ENCODE data around the gene UBAC1.

Gene UBAC1

DNA sequence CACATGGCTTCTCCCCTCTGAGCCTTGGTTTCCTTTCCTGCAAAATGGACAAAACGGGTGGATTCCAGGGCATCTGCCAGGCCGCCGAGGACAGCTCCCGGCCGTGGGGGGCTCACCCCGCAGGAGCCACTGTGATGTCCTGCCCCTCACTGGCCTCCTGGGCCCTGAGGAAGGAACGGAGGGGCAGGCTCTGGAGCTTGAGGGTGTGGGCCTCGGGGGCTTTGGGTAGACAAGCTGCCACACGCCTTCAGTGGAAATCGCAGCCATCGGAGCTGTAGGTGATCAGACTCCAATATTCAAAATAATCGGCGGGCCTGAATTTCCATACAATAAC lies 32.2 kb upstream of the UBAC1 start:
- DNase-seq, result no peak

DNA sequence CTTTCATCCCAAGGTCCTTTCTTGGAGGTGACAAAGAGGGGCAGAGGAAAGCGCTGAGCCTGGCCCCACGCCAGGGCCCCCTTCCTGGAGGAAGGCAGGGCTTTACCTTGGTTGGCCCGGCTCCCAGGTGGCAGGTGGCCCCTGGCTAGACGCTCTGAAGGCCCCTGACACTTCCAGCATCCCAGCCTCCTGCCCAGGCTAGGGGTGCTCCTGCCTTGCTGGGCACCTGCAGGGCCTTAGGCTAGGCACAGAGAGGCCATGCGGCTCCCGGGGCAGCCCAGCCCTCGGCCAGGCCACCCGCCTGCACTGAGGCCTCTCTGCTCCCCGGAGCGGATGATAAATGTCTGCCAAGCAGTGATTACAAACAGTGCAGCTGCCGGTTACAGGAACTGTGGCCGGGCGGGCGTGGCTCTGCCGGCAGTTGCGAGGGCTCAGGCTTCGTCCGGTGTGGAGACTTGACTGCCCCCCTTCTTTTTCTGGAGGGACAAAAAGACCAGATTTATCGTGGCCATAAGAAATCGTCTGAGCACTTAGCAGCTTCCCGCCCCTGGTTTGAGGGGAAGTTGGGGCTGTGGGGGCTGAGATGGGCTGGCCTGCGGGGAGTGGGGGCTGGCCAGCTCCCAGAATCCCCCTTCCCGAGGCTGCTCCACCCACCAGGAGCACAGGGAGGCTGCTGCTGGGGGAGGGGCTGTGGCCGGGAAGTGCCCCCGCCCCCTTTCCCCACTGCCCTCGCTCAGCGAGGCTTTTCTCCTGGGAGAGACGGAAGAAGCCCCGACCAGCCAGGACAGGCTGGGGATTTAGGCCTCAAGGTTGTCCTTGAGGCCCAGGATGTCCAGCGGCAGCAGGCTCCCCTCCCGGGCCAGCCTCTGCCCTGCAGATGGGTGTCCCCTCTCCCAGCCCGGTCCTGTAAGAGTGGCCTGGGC lies 31.6 kb upstream of the UBAC1 start:
- peak; percentile 21 for DNase-seq

DNA sequence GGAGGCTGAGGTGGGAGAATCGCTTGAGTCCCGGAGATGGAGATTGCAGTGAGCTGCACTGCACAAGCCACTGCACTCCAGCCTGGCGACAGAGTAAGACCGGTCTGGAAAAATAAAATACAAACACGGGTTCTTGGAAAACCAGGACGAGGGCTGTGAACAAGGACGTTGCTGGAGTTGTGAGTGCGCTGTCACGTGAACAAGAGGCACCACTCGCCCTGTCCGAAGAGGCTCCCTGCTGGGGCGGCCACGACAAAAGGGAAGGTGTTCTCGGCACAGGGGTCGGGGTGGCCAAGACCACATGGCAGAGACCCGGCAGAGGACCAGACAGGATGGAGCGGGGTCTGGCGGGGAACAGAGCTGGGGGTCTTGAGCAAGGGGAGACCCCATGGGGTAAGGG lies 30.6 kb upstream of the UBAC1 start:
- DNase-seq, result no peak

DNA sequence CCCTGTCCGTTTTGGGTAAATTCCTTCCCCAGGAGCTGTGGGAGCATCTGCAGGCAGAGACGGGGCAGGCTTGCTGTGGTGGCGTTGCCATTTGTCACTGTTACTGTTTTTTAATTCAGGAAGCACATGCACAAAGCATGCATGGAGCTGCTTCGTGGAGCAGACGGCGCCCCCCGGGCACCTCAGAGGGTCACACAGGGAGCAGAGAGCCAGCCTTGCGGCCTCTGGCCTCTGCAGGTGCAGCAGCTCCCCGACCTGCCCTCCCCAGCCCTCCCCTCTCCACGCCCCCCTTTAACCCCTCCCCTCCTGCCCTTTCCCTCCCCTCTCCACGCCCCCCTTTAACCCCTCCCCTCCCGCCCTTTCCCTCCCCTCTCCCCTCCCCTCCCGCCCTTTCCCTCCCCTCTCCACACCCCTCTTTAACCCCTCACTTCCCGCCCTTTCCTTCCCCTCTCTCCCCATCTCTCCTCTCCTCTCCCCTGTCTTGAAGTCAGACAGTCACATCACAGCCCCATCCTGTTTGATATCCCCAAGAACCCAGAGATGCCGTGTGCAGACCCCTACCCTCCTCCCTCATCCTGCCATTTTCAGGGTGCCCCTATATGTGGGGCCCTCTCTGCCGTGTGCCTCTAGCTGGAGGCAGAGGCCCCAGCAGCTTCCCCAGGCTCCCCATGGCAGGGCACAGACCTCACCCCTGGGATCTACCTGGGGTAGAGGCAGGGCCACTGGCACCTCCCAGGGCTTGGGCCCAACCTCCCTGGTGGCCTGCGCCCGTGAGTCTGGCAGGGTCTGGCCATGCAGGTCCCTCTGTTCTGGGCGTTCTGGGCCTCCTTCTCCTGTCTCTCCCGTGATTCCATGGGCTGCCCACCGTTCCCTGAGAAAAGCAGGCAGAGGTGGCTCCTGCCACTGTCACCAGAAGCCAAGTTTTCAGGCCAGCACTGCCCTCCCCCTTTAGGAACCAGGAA lies 29.6 kb upstream of the UBAC1 start:
- peak; percentile 23 for DNase-seq

DNA sequence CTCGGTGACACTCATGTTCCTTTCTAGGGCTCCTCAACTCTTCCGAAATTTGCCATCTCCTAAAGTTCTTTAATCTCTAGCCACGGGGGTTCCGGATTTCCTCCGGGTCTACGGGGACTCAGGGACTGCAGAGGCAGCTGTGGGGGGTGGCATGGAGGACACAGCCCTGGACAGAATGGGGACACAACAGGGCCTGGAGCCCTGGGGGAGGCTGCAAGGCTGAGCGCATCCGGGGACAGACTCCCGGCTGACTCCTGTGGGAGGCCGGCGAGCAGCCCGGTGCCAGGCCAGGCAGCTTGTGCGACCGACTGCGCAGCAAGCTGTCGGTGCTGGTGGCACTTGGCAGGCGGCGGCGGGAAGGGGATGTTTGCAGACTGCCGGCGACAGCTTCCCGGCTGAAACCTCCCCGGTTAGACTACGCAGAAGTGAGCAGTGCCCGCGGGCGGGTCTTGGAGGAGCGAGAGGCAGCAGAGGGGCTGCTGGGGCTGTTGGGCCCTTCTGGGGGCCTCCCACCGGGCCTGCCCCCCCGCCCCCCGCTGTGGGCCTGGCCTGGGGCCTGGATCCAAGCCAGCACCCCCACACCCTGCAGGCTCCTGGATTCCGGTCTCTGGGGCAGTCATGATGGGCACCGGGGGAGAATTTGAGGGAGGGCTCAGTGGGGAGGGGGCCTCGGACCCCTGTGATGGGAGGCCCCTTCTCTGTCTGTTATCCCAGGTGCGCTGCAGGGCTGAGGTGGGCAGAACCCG lies 28.7 kb upstream of the UBAC1 start:
- DNase-seq, result peak; percentile 13

DNA sequence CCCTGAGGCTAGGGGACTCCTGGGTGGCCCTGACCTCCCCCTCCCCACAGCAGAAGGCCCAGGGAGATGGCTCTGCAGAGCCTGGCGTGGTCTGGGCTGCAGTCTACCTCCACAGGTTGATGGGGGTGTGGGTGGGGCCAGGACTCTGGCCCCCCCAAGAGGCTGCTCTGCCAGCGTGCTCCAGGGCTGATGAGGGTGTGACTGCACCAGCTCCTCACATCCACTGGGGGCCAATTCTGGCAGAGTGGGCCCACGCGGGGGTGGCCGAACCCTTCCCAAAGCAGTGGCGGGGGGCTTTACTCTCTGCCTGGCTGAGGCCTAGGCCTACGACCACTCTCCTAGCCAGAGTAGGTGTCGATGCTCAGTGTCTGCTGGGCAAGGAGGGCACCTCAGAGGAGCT lies 28.0 kb upstream of the UBAC1 start:
- DNase-seq, result no peak

DNA sequence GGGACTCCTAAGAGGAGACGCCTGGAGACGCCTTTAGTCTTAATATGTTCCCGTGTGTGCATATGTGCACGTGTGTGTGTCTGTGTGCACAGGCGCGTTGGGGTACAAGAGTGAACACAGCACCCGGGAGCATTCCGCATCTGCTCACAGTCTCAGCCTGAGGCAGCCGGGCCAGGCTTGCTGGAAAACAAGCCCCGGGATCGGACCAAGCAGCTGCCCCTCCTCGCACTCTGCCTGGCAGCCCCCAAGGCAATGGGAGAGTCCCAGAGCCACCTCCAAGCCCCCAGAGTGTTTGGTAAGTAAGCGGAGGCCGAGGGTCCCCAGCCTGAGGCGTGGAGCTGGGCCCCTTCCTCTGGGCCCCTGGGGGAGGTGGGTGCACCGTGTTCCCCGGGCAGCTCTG lies 27.3 kb upstream of the UBAC1 start:
- no peak for DNase-seq

DNA sequence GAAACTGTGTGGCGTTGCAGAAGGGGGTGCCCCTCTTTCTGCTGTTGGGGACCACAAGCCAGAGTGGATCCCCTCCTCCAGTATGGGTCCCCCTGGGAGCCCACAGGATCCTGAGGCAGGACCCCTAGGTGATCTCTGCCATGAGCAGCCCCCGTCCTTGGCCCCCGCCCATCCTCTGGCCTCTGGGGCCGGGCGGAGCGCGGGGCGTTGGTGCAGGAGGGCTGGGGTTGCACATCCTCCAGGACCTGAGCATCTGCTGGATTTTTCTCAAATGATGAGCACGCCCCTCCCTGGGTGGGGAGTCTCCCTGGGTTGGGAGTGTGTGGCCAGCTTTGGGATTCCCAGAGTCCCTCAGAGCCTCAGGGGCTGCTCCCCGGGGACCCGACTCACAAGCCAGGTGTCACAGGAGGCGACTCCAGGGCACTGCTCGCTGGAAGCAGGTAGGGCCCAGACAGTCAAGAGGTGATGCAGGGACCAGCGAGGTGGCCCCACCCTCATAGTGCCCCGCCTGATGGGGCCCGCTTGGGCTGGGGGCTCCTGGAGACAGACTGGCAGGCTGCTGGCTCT lies 26.7 kb upstream of the UBAC1 start:
- DNase-seq, result no peak

DNA sequence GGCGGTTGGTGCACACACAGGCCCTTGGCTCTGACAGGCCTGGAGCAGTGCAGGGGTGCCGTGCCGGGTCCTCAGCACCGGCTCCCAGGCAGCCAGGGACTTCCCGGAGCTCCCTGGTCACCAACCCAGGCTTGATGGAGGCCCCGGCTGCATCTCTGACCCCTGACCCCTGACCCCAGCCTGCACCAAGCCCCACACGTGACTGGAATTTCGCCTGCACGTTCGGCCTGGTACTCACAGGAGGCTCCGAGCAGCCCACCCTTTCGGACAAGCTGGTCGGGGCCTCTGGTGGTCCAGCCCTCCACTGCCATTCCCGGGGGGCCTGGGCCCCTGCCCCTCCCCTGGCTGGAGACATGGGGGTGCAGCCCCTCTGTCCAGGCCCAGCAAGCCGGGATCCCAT lies 25.4 kb upstream of the UBAC1 start:
- no peak for DNase-seq

DNA sequence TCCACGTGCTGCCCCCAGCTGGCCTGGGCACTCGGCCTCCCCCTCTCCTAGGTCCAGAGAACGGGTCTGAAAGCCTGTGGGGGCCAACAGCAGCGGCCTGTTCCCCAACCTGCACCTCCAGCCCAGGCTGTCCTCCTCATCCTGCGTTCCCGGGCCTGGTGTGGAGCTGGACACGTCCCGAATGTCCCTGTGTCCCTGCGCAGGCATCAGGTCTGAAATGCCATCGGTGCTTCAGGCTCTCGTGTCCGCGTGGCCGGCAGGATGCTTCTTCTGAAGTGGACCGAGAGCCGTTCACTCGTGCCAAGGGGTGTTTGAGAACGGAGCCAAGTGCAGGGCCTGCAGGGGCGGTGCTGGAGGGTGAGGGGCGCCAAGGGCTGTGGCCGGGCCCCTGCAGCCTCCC lies 24.7 kb upstream of the UBAC1 start:
- no peak for DNase-seq

DNA sequence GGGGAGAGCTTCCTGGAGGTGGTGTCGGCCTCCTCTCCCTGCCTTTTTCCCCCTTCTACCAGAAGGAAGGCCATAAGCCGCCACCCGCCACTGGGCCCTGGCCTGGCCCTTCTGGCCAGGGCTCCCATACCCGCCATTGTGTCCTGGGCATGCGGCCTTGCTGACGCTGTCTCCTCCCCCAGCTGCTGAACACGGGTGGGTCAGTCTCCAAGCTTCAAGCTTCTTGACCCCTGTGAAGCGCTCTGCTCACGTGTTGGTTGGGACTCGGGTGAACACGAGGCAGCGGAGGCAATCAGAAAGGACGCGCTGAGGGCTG lies 24.2 kb upstream of the UBAC1 start:
- DNase-seq, result no peak

DNA sequence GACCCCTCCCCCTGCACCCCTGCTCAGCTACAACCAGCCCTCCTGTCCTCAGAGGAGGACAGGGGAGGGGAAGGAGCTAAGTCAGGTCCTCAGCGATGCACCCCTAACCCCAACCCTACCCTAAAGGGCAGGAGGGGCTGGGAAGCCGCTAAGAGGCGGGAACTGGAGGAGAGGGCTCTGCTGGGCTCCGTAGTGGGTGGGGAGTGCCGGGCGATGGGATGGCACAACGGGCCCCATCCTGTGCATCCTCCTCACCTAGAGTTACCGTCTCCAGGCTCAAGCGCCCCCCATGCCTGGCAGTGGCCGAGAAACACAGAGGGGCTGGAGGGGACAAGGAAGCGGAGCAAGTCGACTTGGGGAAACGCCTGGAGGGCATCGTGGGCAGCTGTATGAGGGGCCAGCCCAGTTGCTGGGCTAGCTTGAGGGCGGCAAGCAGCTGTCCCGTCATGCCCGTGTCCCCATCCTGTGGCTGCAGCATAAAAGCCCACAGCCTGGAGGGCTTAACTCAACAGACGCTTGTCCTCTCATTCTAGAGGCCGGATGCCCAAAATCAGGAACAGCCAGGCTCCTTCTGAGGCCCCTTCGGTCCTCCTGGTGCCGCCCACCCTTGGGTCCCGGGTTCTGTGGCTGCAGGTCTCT lies 23.0 kb upstream of the UBAC1 start:
- no peak for DNase-seq

DNA sequence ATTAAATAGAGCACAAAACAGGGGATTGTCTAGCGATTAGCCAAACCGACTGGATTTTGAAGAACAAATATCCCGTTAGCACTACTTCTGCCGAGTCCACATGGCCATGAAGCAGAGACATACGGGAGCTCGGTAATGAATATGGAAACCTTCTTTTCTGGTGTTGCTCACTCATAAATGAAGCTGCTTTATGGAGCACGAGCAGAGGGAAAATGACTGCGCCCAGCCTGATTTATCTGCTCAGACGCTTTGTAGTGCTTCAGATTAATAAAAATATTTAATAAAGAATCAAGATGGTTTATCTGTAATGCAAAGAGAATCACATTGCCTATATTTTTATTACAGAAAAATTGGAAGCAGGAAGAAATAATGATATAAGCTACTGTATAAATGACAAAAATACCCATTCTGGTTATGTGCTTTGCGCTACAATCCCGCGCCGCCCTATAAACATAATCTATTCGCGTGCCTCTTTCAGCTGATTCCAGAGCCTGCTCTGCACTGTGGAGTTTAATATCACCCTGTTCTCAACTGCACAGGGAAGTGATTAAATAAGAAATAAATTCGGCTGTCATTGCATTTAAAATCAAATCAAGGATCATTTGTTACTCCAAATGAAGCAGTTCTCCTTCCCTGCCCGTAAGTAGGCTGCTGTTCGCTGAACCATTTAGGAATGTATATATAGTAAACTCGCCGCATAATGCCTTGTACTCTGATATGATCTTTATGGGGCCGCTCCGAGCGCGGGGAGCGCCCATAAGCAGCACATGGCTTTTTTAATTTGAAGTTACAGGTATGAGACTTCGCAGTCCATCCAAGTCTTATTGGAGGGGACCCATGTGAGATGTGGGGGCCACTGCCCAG lies 22.3 kb upstream of the UBAC1 start:
- DNase-seq, result no peak

DNA sequence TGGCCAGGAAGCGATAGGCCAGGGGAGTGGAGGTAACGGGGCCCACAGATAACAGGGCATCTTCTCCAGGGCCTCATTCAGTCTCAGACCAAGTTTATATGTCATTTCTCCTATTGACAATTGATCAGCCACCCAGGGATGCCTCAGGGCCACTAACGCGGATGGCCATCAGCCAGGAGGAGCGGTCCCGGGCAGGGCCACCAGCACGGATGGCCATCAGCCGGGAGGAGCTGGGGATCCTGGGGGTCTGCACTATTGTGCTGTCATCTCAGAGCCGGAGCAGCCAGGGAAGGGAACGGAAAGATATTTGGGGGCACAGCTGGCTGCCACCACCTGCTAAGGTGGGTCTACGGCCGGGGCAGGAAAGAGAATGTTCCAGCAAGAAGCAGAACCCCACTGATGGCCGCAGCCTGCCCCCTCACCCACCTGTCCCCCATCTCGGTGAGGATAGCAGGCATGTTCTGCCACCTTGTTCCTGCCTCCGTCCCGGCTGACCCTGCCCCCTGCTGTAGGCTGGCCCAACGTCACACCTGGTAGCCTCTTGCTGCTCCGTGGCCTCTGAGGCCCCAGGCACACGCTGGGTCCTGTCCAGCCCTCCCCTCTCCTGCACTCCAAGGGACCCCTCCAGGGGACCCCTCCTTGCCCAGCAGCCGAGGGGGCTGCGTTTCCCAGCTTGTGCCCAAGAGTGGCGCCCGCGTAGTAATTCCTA lies 21.5 kb upstream of the UBAC1 start:
- DNase-seq, result no peak

DNA sequence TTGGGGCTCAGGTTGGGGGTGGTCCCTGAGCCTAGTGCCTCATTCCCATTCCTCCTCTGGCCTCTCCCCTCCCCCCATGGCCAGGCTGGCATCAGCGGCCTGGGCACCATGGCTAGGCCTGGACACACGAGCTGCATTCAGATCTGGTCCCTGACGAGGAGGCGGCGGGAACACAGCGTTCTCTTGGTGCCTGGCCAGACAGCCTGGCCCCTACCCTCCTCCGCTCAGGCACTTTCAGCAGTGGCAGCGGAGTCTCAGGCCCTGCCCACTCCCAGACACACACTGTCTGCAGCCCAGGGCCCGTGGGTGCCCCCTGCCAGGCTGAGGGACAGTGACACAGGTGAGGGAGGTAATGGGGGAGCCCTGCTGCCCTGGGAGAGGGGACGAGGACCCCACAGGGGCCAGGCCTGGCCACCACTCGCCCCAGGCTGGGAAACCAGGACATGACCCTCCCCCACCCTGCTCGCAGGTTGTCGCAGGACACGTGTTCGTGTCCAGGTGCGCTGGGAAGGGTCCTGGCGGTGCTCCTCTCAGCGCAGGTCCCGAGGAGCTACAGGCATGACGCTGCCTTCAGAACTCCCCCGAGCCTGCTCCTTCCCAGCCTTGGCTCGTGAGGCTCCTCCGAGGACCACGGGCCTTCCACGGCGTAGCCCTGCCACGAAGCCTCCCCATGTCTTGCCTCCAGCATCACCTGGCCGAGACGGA lies 19.9 kb upstream of the UBAC1 start:
- no peak for DNase-seq

DNA sequence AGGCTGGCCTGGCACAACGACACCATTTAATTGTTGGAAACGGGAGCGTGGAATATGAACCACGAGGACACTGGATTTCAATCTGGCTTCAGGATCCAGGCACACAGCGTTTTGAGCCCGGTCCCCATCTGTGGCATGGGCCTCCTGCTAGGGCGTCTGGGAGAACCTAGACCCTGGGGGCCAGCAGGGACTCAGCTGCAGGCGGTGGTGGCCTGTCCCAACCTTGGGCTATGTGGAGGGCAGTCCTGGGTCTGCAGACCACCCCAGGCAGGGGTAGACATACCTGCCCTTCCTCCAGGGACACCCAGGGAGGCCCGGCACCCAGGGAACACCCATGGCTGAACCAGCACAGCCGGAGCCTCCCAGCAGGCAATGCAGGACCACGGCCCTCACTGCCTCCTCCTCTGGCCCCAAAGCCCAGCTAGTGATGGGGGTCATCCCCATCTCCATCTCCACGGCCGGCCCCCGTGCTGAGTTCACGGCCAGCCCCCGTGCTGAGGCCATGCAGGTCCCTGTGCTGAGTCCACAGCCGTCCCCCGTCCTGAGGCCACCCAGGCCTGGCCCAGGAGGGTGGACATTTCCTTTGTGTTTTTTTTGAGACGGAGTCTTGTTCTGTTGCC lies 18.5 kb upstream of the UBAC1 start:
- DNase-seq, result no peak

DNA sequence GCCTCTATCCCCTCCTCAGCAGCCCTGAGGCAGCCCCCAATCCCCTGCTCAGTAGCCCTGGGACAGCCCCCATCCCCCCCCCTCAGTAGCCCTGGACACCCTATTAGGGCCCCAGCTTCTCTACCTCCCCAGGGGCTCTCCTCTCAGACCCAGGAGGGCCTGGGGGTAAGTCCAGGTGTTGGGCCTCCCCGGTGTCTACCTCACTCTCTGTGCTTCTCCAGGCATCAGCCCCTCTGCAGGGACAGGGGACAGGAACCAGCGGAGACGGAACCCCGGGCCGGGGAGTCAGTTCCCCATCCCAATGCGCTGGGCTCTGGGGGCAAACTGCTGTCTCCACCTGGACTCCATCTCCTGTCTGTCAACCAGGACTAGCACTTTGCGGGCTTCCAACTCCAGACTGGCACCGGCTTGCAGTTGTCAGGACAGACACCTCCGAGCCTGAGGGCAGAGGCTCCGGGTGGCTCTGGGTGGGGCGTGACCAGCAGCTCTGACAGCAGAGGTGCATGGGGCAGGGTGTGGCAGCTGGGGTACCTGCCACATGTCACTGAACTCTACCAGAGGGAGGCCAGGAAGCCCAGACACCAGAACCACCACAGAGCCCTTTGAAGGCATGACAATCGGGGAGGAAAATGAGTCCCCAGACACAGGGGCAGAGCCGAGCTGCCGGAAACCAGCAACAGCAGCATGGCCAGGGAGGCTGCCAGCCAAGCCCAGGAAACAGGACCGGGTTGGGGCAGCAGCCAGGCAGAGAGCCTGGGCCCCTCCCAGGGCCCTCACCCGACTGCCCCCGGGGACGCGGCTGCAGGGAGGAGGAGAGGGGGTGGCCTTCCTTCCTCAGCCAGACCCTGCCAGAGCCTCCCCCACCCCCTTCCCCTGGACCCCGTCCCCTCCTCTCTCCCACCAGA lies 17.7 kb upstream of the UBAC1 start:
- no peak for DNase-seq

DNA sequence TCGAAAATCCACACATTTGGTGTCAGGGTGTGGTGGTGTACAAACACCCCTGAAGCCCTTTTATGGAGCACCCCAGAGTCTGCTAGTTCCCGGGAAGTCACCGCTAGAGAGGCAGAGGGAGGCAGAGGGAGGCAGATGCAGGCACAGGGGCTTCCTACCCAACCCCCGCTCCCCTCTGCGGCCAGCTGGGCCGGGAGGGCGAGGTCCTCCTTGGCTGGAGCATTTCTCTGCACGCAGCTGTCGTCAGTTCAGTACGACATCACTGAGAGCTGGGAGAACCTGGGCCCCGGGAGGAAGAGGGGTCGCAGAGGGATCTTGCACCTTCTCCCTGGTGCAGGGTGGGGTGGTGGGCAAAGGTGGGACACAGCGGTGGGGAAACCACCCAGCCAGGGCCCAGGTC lies 15.8 kb upstream of the UBAC1 start:
- no peak for DNase-seq

DNA sequence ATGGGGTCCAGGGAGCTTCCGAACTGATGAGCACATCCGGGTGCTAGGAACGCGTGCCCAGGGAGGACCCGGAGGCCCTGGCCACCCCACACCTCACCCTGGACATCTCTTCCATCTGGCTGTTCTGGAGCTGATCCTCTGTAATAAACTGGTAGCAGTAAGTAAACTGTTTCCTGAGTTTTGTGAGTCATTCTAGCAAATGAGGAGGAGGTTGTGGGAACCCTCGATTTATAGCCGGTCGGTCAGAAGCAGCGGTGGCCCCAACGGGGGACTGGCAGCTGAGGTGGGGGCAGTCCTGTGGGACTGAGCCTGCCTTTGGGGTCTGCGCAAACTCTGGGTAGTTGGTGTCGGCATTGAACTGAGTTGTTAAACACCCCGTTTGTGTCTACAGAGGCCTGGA lies 15.4 kb upstream of the UBAC1 start:
- DNase-seq, result no peak
